Mesenchymal stem cell (in vitro differentiated cells and primary cell): Measurements from ENCODE around the gene EEF2K.
"Not testable (repeated sequence)": the region's sequence is repeated elsewhere in the genome, so short reads cannot be mapped to it uniquely, and the experiment has no call there.

ENCODE experiments used
- DNase-seq: peaks from one replicate; pipeline ENCODE4 v3.0.0-alpha.2; 2013
- H2AFZ ChIP-seq: one replicate; pipeline ENCODE4 v1.6.1; 2013; ENCODE audit warnings: low read depth, mild to moderate bottlenecking, control low read depth, inconsistent platforms, low read length, moderate library complexity
- H2AK5ac ChIP-seq: 2 replicates; pipeline ENCODE4 v1.6.1; 2013; ENCODE audit warnings: low read length, moderate library complexity, mild to moderate bottlenecking, inconsistent platforms; ENCODE audit not compliant: severe bottlenecking
- H2BK120ac ChIP-seq: one replicate; pipeline ENCODE4 v1.6.1; 2013; ENCODE audit warnings: low read depth, mild to moderate bottlenecking, inconsistent platforms, low read length, moderate library complexity
- H2BK12ac ChIP-seq, 2 experiments: one replicate each; pipeline ENCODE4 v1.6.1; 2013; ENCODE audit warnings: inconsistent platforms in 2 of 2, low read length in 2 of 2, mild to moderate bottlenecking in 2 of 2, moderate library complexity in 2 of 2, control low read depth in 1 of 2
- H2BK15ac ChIP-seq: one replicate; pipeline ENCODE4 v1.6.1; 2013; ENCODE audit warnings: mild to moderate bottlenecking, low read depth, inconsistent platforms; ENCODE audit not compliant: poor library complexity, severe bottlenecking
- H2BK5ac ChIP-seq: 2 replicates; pipeline ENCODE4 v1.6.1; 2013; ENCODE audit warnings: low read depth, mild to moderate bottlenecking, low read length, control low read depth, inconsistent platforms; ENCODE audit not compliant: poor library complexity, severe bottlenecking
- H3K14ac ChIP-seq, 2 experiments: one replicate each; pipeline ENCODE4 v1.6.1; 2013; ENCODE audit warnings: inconsistent platforms in 2 of 2, low read length in 2 of 2, control low read depth in 1 of 2, mild to moderate bottlenecking in 1 of 2, moderate library complexity in 1 of 2
- H3K18ac ChIP-seq, 2 experiments: one replicate each; pipeline ENCODE4 v1.6.1; 2013; ENCODE audit warnings: inconsistent platforms in 2 of 2, low read length in 2 of 2, control low read depth in 1 of 2, low read depth in 1 of 2, mild to moderate bottlenecking in 1 of 2
- H3K23ac ChIP-seq, 2 experiments: one replicate each; pipeline ENCODE4 v1.6.1; 2013; ENCODE audit warnings: inconsistent platforms in 2 of 2, low read length in 2 of 2, mild to moderate bottlenecking in 2 of 2, moderate library complexity in 2 of 2, control low read depth in 1 of 2
- H3K27ac ChIP-seq: 2 replicates; pipeline ENCODE4 v1.5.1; 2013; ENCODE audit warnings: mild to moderate bottlenecking, moderate library complexity, low read length, control low read depth, inconsistent platforms; ENCODE audit not compliant: poor library complexity, severe bottlenecking
- H3K27me3 ChIP-seq, 2 experiments: 2 replicates each; pipeline versions ENCODE4 v1.6.1 to v1.7.0; 2013; ENCODE audit warnings: low read length in 2 of 2, mild to moderate bottlenecking in 2 of 2, moderate library complexity in 2 of 2, control low read depth in 1 of 2, inconsistent platforms in 1 of 2; ENCODE audit not compliant: control insufficient read depth in 1 of 2, insufficient read depth in 1 of 2
- H3K36me3 ChIP-seq, 2 experiments: 2 replicates each; pipeline versions ENCODE4 v1.6.1 to v1.7.0; 2013; ENCODE audit warnings: low read length in 2 of 2, control low read depth in 1 of 2, inconsistent platforms in 1 of 2, low read depth in 1 of 2, mild to moderate bottlenecking in 1 of 2; ENCODE audit not compliant: insufficient read depth in 2 of 2, control insufficient read depth in 1 of 2
- H3K4ac ChIP-seq, 2 experiments: one replicate each; pipeline ENCODE4 v1.6.1; 2013; ENCODE audit warnings: inconsistent platforms in 2 of 2, low read length in 2 of 2, mild to moderate bottlenecking in 2 of 2, moderate library complexity in 2 of 2, control low read depth in 1 of 2, low read depth in 1 of 2
- H3K4me1 ChIP-seq: 2 replicates; pipeline ENCODE4 v1.6.1; 2013; ENCODE audit warnings: low read depth, low read length, control low read depth; ENCODE audit not compliant: control insufficient read depth, insufficient read depth
- H3K4me2 ChIP-seq: 2 replicates; pipeline ENCODE4 v1.6.1; 2013; ENCODE audit warnings: low read length, mild to moderate bottlenecking, inconsistent platforms; ENCODE audit not compliant: poor library complexity, severe bottlenecking
- H3K4me3 ChIP-seq, 2 experiments: 2 replicates each; pipeline versions ENCODE4 v1.5.1 to v1.7.0; 2013; ENCODE audit warnings: low read length in 2 of 2, mild to moderate bottlenecking in 2 of 2, control low read depth in 1 of 2, low read depth in 1 of 2; ENCODE audit not compliant: insufficient read depth in 1 of 2
- H3K79me1 ChIP-seq: replicated peaks from 2 replicates; pipeline ENCODE4 v1.6.1; 2013; ENCODE audit warnings: mild to moderate bottlenecking, control low read depth, low read length, inconsistent platforms; ENCODE audit not compliant: poor library complexity, severe bottlenecking
- H3K9ac ChIP-seq: 2 replicates; pipeline ENCODE4 v1.7.0; 2013; ENCODE audit warnings: mild to moderate bottlenecking, low read length, moderate library complexity
- H3K9me3 ChIP-seq: 2 replicates; pipeline ENCODE4 v1.7.0; 2013; ENCODE audit warnings: mild to moderate bottlenecking, low read length; ENCODE audit not compliant: control insufficient read depth
- H4K8ac ChIP-seq: one replicate; pipeline ENCODE4 v1.6.1; 2013; ENCODE audit warnings: inconsistent platforms, mild to moderate bottlenecking, low read length, moderate library complexity
- H4K91ac ChIP-seq: one replicate; pipeline ENCODE4 v1.6.1; 2013; ENCODE audit warnings: mild to moderate bottlenecking, low read length, inconsistent platforms
- WGBS: methylation state at CpG from one replicate; pipeline ENCODE4 v1.1.7; 2013; ENCODE audit warnings: mixed read lengths; 5-methylcytosine and 5-hydroxymethylcytosine counted together

EEF2K gene

DNA sequence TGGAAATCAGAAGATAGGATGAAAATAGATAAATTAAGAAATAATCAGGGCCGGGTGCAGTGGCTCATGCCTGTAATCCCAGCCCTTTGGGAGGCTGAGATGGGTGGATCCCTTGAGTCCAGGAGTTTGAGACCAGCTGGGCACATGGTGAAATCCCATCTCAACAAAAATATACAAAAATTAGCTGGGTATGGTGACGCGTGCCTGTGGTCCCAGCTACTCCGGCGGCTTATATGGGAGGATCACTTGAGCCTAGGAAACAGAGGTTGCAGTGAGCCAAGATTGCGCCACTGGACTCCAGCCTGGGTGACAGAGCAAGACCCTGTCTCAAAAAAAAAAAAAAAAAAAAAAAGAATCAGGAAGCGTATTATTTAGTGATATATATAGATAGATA lies 10.8 kb downstream of the EEF2K start:
- H3K9ac ChIP-seq, H3K4me3 ChIP-seq, H2AFZ ChIP-seq, H3K23ac ChIP-seq, H3K27ac ChIP-seq, H3K4me2 ChIP-seq, H2AK5ac ChIP-seq, H2BK120ac ChIP-seq, H3K27me3 ChIP-seq, H3K4ac ChIP-seq, H3K18ac ChIP-seq, H3K14ac ChIP-seq, H2BK12ac ChIP-seq, H2BK5ac ChIP-seq, H4K91ac ChIP-seq, H3K9me3 ChIP-seq, H2BK15ac ChIP-seq, H4K8ac ChIP-seq, DNase-seq: not testable (repeated sequence)
- WGBS, result 98% methylated on average over 7 of the region's 7 CpGs
- peaks cover 7 to 23% of the 10 kb centered on the region in 2 experiments for H3K36me3 ChIP-seq
- H3K79me1 ChIP-seq, result peaks cover 38% of the 10 kb centered on the region
- H3K4me1 ChIP-seq, result peaks cover 12% of the 10 kb centered on the region

DNA sequence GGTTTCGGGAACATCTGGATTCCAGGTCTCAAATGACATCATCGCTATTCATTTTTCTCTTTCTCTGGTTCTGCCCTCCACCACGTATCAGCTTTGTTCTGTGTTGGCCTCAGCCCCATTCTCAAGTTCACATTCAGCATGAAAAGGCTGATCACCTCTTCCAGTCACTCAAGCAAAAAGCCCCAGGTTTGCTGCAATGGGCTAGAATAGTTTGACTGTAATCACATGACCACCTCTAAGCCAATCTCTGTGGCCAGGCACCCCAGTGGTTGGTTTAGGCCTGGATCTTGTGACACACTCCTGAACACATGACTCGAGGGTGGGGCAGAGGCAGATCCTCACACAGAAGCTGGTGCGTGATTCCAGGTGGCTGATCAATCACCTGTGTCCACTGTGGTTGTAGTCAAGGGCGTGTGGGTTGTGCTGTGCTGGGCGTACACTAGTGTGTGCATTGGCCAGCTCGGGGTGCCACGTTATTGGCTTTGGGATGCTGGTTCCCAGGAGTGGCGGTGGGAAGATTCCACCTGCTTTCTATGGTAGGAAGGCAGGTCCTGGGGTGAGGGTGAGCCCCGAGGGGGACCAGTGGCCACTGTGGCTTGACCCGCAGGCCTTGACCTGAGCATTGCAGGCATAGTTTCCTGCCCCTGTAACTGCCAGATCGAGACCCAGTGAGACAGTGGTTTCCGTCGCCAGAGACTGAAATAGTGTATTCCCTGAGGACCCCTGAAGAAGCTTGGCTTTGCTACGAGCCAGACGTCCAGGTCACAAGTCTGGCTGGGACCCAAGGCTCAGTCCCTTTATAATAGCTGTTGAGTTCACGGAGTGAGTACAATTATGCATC lies 12.0 kb downstream of the EEF2K start:
- WGBS, result 85% methylated on average over 18 of the region's 18 CpGs
- H2BK12ac ChIP-seq, result no peak overlapping the region

DNA sequence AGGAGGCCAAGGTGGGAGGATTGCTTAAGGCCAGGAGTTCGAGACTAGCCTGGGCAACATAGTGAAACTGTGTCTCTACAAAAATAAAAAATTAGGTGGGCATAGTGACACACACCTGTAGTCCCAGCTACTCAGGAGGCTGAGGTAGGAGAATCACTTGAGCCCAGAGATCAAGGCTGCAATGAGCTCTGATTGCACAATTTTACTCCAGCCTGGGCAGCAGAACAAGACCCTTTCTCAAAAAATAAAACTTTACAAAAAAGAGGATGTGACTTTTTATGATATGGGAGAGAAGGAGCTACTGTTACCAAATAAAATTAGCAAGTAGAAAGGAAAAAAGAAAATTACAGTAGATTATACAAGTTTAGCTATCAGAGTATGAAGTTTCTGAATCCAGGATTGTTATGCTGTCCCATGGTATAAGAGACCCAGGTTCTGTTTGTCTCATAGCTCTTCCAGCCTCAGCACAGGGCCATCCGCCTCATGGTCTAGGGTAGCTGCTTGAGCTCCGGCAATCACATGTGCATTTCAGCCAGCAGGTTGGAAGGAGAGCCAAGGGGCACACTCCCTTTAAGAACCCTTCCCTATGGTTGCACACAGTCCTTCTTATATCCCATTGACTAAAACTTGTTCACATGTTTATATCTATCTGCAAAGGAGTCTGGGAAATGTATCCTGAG lies 13.5 kb downstream of the EEF2K start:
- H3K79me1 ChIP-seq, result peaks cover 36% of the 10 kb centered on the region
- H3K18ac ChIP-seq, result no peak overlapping the region
- H2AFZ ChIP-seq, result no peak overlapping the region
- H3K27me3 ChIP-seq, result no peaks in the 10 kb centered on the region
- H2BK12ac ChIP-seq, result no peak overlapping the region
- no peak overlapping the region for H3K9ac ChIP-seq
- 96% methylated on average over 3 of the region's 3 CpGs for WGBS
- no peak overlapping the region for H3K4me3 ChIP-seq
- H3K4me1 ChIP-seq, result peaks cover 12% of the 10 kb centered on the region
- H3K9me3 ChIP-seq, result no peaks in the 10 kb centered on the region
- H3K4ac ChIP-seq, result no peak overlapping the region
- no peak overlapping the region for H2BK120ac ChIP-seq
- H3K23ac ChIP-seq, result no peak overlapping the region
- no peak overlapping the region for H3K27ac ChIP-seq
- no peak overlapping the region for H3K14ac ChIP-seq
- no peak overlapping the region for H4K91ac ChIP-seq
- H3K36me3 ChIP-seq, result peaks cover 7 to 16% of the 10 kb centered on the region in 2 experiments
- H3K4me2 ChIP-seq, result no peak overlapping the region
- H4K8ac ChIP-seq, result peak overlapping the region; percentile 31
- DNase-seq, result no peak
- no peak overlapping the region for H2BK5ac ChIP-seq
- no peak overlapping the region for H2AK5ac ChIP-seq
- H2BK15ac ChIP-seq, result no peak overlapping the region

More for the DNA sequence above, 12.0 kb downstream of the EEF2K start:
- Histone ChIP-seq H3K18ac (peak overlapping the region in 1 of 2 experiments; percentile 1), H2AK5ac (peak overlapping the region; percentile 58), H3K9me3 (no peaks in the 10 kb centered on the region), H3K27me3 (no peaks in the 10 kb centered on the region), H3K23ac (no peak overlapping the region), H3K4ac (no peak overlapping the region), H3K4me3 (no peak overlapping the region), H3K14ac (no peak overlapping the region), H3K9ac (no peak overlapping the region), H3K79me1 (peaks cover 40% of the 10 kb centered on the region), H3K4me2 (no peak overlapping the region), H3K36me3 (peaks cover 7 to 23% of the 10 kb centered on the region in 2 experiments), H4K91ac (no peak overlapping the region), H2BK15ac (no peak overlapping the region), H4K8ac (peak overlapping the region; percentile 0), H2AFZ (no peak overlapping the region), H2BK5ac (no peak overlapping the region), H2BK120ac (no peak overlapping the region), H3K4me1 (peaks cover 12% of the 10 kb centered on the region), H3K27ac (no peak overlapping the region)
- DNase-seq, result no peak

GRCh38 chr16:22220069-22220440 lies 14.0 kb downstream of the EEF2K start:
- Histone ChIP-seq H3K4me1 (peaks cover 13% of the 10 kb centered on the region), H4K91ac (no peak overlapping the region), H3K9me3 (no peaks in the 10 kb centered on the region), H2AFZ (no peak overlapping the region), H3K9ac (no peak overlapping the region), H3K27me3 (no peaks in the 10 kb centered on the region), H2BK15ac (no peak overlapping the region), H2BK5ac (no peak overlapping the region), H3K79me1 (peaks cover 31% of the 10 kb centered on the region), H2AK5ac (no peak overlapping the region), H3K23ac (no peak overlapping the region), H2BK12ac (no peak overlapping the region), H3K18ac (no peak overlapping the region), H3K4me3 (no peak overlapping the region), H3K14ac (no peak overlapping the region), H4K8ac (no peak overlapping the region), H3K36me3 (peaks cover 7 to 10% of the 10 kb centered on the region in 2 experiments), H3K4ac (no peak overlapping the region), H2BK120ac (no peak overlapping the region), H3K27ac (no peak overlapping the region), H3K4me2 (no peak overlapping the region)
- 45% methylated on average over 10 of the region's 11 CpGs for WGBS
- peak; percentile 61 for DNase-seq
